Left lung (tissue), 10 donors: ENCODE measurements around the gene OGDHL. TPM values are rescaled to one million over a fixed set of nuclear protein-coding genes. Genes with fewer than 3 reads are reported as not detected.

Experiments used
- ATAC-seq: fragments of 200-7000 bp; cut with Tn5 transposase; one replicate; pipeline ENCODE4 v1.9.1; 2020; ENCODE audit warnings: moderate library complexity
- DNase-seq, 4 donors: peaks; one replicate each; pipeline ENCODE4 v3.0.0-alpha.2; 2013 to 2020
- H3K27ac ChIP-seq, 2 donors: fragments of 200-600 bp; sonication (generic) in 1 of 2; one replicate each; pipeline versions ENCODE4 v1.5.0 to v1.8.0; 2020 to 2021
- H3K27me3 ChIP-seq, 2 donors: fragments of 200-600 bp; sonication (generic) in 1 of 2; one replicate each; pipeline versions ENCODE4 v1.5.0 to v1.8.0; 2020 to 2021
- H3K36me3 ChIP-seq, 2 donors: fragments of 200-600 bp; sonication (generic) in 1 of 2; one replicate each; pipeline versions ENCODE4 v1.5.0 to v1.8.0; 2020 to 2021
- H3K4me1 ChIP-seq, 2 donors: fragments of 200-600 bp; one replicate each; pipeline ENCODE4 v1.8.0; 2021
- H3K4me3 ChIP-seq, 2 donors: fragments of 200-600 bp; sonication (generic) in 1 of 2; one replicate each; pipeline versions ENCODE4 v1.5.0 to v1.8.0; 2020 to 2021; ENCODE audit warnings: mild to moderate bottlenecking in 1 of 2
- H3K9me3 ChIP-seq, 2 donors: fragments of 200-600 bp; sonication (generic) in 1 of 2; one replicate each; pipeline versions ENCODE4 v1.5.0 to v1.8.0; 2020 to 2021
- CTCF ChIP-seq, 2 donors: fragments of 200-600 bp; sonication (generic) in 1 of 2; IDR thresholded peaks; one replicate each; pipeline versions ENCODE4 v1.5.0 to v1.8.0; 2021; ENCODE audit warnings: antibody characterized with exemption in 2 of 2
- intact Hi-C, 2 donors: fragments of 100-400 bp; cut with DNase I; formaldehyde crosslinking; loops; one replicate each; pipeline versions ENCODE4 v1.11.2 to v1.14.2; 2022
- polyA plus RNA-seq, 6 donors: library from polyadenylated mRNA; unstranded; fragments of 120-200 nt; gene quantifications; one replicate each; pipeline ENCODE4 v1.2.1, GENCODE V29; 2013; ENCODE audit not compliant: insufficient read length in 6 of 6
- total RNA-seq, 2 donors: library from RNA; stranded (reverse); fragmentation: NEBNext Ultra II Directional; extraction: Animal tissue kit (Norgen Biotek cat#: 25700); gene quantifications; one replicate each; pipeline ENCODE4 v1.2.1, GENCODE V29; 2021
- donor health status: DM: no; HTN: yes; CAD: no.
- donor health status: DM: no; HTN: no; CAD: no.

OGDHL gene
- total and polyA plus RNA-seq, 8 donors: 0.39 to 1.1 (median 0.87) TPM

GRCh38 chr10:49700997-49701396 is 61.1 kb downstream of the OGDHL start:
- no peaks in the 10 kb centered on the region for H3K27me3 ChIP-seq
- ATAC-seq (no peak), DNase-seq (peak in 1 of 4 donors; percentile 6)
- H3K36me3 ChIP-seq: no peaks in the 10 kb centered on the region
- intact Hi-C loops: no loop called here
- H3K4me1 ChIP-seq: no peaks in the 10 kb centered on the region
- no peaks in the 10 kb centered on the region for H3K9me3 ChIP-seq
- no peak overlapping the region for H3K4me3 ChIP-seq
- TF ChIP-seq CTCF (IDR thresholded peaks at IDR 0.05): no peak
- H3K27ac ChIP-seq: no peak overlapping the region

GRCh38 chr10:49700211-49700610 is 61.9 kb downstream of the OGDHL start:
- Histone ChIP-seq H3K4me1 (no peaks in the 10 kb centered on the region), H3K27me3 (no peaks in the 10 kb centered on the region), H3K9me3 (no peaks in the 10 kb centered on the region), H3K4me3 (no peak overlapping the region), H3K36me3 (no peaks in the 10 kb centered on the region), H3K27ac (no peak overlapping the region)
- no peak for TF ChIP-seq CTCF (IDR thresholded peaks at IDR 0.05)
- ATAC-seq (no peak), DNase-seq (no peak)
- intact Hi-C loops: no loop called here

GRCh38 chr10:49698679-49699078 is 63.4 kb downstream of the OGDHL start:
- intact Hi-C loops: no loop called here
- no peak for DNase-seq
- peaks cover 0 to 8% of the 10 kb centered on the region in 2 donors for H3K27me3 ChIP-seq
- no peak for ATAC-seq
- no peaks in the 10 kb centered on the region for H3K9me3 ChIP-seq
- TF ChIP-seq CTCF (IDR thresholded peaks at IDR 0.05): no peak
- H3K27ac ChIP-seq: no peak overlapping the region
- H3K4me3 ChIP-seq: no peak overlapping the region
- H3K4me1 ChIP-seq: no peaks in the 10 kb centered on the region
- no peaks in the 10 kb centered on the region for H3K36me3 ChIP-seq

- intact Hi-C loops: no loop called here
- no peak for TF ChIP-seq CTCF (IDR thresholded peaks at IDR 0.05)
- H3K27me3 ChIP-seq: peaks cover 3 to 29% of the 10 kb centered on the region in 2 donors
- no peaks in the 10 kb centered on the region for H3K9me3 ChIP-seq
- H3K4me1 ChIP-seq: no peaks in the 10 kb centered on the region
- DNase-seq: no peak
- ATAC-seq: no peak
- H3K36me3 ChIP-seq: no peaks in the 10 kb centered on the region
- no peak overlapping the region for H3K27ac ChIP-seq
- H3K4me3 ChIP-seq: no peak overlapping the region
Observed at GRCh38 chr10:49696311-49696710, 65.8 kb downstream of the OGDHL start.

GRCh38 chr10:49694466-49694865 is 67.7 kb downstream of the OGDHL start:
- intact Hi-C loops: no loop called here
- Histone ChIP-seq H3K9me3 (no peaks in the 10 kb centered on the region), H3K4me1 (no peaks in the 10 kb centered on the region), H3K36me3 (no peaks in the 10 kb centered on the region), H3K4me3 (no peak overlapping the region), H3K27ac (no peak overlapping the region), H3K27me3 (peaks cover 18 to 47% of the 10 kb centered on the region in 2 donors)
- ATAC-seq: no peak
- TF ChIP-seq CTCF (IDR thresholded peaks at IDR 0.05): no peak
- no peak for DNase-seq
